Stimulated activated CD4-positive, alpha-beta T cell treated with anti-CD3 and anti-CD28 coated beads, Interleukin-2, amount 100 ng/mL, for 24 hours (primary cell): ENCODE measurements around the gene COL23A1.
"Not testable (repeated sequence)": the region's sequence is repeated elsewhere in the genome, so short reads cannot be mapped to it uniquely, and the experiment has no call there.

Source experiments
- DNase-seq, 2 donors: peaks; one replicate each; pipeline ENCODE4 v3.0.0-alpha.2; 2020

Gene COL23A1

DNA sequence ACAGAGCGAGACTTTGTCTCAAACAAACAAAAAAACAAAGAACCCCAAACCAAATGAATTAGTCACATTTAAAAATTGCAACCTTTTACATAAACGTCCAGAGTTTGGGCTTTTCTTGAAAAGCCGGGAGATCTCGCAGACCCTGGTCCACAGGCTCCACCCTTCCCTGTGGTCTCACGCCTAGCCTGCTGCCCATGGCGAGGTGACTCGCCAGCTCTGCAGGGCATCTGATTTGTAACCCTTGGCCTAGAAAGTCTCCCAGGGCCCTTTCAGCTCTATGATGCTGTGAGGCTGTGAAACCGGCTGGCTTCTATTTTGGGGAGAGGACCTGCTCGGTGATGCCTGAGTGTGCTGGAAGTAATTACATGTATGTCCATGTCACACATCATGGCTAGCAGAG, 312.8 kb downstream of the COL23A1 start:
- no peak for DNase-seq

DNA sequence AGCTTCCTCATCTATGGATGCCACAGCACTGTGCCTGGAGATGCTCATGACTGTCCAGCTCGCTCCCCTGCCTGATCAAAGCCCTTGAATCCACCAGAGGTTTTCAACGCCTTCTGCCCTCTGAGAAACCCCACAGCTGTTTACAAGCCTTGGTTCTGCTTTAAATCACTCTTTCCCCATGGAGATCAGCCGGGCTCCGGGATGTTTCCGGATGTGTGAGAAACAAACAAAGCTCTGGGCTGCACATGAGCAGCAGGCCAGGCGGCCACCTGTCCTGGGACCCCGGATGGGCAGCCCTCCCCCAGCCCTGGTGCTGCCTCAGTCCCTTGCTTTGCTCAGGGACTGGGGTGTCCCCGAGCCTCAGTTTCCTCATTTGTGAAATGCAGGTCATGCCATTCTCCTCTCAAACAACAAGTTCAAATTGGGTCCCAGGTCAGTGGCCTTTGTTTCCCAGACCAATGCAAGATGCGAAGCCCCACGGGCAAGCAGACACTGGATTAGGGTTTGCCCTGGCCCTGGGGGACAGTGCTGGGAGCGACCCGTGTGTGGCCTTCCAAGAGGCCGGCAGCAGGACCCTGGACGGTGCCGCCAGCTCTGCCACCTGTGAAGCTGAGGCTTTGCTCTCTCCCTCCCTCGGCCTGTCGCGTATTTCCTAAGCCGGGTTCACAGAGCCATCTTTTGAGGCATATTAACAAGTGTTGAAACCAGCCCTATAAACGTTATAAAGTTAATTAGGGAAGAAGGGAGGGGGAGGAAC, 315.2 kb downstream of the COL23A1 start:
- DNase-seq, result no peak

DNA sequence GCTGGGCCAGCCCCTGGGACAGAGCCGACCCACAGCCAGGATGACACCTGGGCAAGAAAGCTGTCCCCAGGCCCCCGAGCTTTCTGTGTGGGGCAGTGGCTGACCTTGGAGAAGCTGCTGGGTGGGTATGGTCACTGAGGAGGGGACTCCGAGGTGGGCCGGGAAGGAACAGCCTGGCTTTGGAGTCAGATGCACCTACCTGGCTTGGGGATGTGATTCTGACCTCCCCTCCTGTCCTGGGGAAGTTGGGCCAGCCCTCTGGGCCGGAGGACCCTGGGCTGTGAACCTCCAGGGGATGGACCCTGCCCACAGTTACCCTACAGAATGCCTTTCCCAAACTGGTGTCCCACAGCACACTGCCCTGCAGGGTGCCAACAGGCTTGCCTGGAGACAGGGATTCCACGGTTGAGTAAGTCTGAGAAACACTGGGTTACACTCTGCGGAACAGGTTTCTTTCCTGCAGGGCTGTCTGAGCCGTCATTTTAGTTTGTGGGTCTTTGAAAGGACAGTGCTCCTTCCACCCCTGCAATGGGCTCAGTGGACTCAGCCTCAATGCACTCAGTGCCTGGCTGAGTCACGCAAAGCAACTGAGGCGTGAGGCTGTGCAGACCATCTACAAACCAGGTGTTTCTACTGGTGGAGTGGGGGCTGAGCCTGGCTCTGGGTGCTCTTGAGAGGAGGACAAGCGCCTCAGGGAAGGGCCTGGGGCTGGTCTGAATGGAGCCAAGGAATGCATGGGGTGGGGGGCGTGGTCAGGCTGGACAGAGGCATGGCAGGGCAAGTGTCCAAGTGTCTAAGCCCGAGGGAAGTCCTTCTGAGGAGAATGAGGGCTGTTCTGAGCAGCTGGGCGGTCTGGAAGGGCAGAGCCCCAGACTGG, 316.3 kb downstream of the COL23A1 start:
- no peak for DNase-seq

DNA sequence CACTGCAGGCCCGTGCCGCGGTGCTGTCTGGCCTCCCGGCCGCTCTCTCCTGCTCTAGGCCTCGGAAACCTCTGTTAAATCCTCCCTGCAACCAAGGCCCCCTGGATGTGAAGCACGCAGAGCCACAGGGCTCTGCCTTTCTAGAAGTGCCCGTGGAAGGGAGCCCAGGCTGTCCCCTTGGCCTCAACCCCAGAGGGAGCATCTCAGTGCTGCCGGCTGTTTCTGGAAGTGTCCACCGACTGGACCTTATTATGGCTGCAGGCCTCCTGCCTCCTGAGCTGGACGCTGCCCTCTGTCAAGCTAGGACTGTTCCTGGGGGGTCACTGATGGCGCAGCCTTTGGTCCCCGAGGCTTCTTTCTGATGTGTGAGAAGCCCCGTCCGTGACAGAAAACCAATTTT, 317.2 kb downstream of the COL23A1 start:
- no peak for DNase-seq

- no peak for DNase-seq
Measured at GRCh38 chr5:178272591-178272990, 317.6 kb downstream of the COL23A1 start.

GRCh38 chr5:178271726-178272479, 318.3 kb downstream of the COL23A1 start:
- DNase-seq, result no peak

GRCh38 chr5:178271231-178271630, 319.0 kb downstream of the COL23A1 start:
- no peak for DNase-seq

- no peak for DNase-seq
Measured at GRCh38 chr5:178269499-178269898, 320.7 kb downstream of the COL23A1 start.

- no peak for DNase-seq
Measured at GRCh38 chr5:178267876-178268275, 322.3 kb downstream of the COL23A1 start.

DNA sequence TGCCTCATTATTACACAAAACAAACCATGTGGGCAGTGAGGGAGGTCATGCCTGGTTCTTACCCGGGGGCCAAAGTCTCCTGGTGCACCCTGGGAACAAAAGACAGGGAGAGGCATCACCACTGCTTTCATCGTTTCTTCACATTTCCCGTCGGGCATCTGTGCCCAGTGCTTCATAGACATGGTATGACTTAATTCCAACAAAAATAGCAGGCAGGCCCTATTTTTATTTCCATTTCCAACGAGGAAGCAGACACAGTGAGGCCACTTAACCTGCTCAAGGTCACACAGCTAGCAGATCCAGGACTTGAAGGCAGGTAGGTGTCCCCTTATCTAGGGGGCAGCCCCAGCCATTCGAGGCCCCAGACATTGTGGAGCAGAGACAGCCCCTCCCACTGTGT, 322.9 kb downstream of the COL23A1 start:
- no peak for DNase-seq

DNA sequence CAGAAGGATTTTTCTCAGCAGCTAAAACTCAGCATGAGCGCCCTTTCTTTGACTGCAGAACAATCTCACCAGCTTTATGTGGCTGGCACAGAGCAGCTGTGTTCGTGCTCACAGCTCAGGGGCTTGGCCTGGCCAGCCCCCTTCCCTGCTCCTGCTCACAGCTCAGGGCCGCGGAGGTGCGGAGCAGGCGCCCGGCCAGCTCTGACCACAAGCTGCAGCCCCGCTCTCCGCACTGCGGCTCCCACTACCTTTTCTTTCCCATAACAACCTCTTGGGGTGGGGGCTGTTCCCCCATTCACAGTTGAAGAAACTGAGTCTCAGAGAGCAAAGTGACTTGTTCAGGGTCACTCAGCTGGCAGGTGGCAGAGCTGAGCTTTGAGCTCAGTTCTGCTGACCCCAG, 323.6 kb downstream of the COL23A1 start:
- no peak for DNase-seq

DNA sequence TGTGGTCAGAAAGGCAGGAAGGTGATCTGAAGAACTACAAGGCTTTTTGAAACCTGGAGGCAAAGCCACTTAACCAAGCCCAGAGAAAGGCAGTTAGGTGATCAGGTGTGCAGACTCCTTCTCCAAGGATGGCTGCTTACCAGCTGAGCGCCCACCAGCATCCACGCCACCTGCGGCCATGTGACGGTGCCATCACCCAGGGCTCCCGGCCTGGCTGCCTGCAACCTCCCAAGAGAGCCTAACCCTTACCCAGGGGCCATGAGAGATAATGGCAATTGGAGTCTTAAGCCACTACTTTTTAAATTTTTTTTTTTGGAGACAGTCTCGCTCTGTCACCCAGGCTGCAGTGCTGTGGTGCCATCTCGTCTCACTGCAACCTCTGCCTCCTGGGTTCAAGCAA, 324.4 kb downstream of the COL23A1 start:
- no peak for DNase-seq

DNA sequence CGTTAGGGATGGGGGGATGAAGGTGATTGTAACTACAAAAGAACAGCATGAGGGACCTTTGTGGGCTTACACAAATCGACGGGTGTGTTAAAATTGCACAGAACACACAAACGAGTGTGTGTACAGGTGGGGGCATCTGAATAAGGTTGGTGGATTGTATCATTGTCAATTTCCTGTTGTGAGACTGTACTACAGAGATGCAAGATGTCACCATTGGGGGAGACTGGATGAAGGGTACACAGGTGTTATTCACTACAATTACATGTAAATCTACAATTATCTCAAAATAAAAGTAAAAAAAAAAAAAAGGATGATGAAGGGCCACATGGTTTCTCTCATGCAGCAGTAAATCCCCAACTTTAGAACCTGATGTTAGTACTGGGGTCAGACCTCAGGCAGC, 326.1 kb downstream of the COL23A1 start:
- no peak for DNase-seq

- no peak for DNase-seq
Measured at GRCh38 chr5:178261666-178262600, 328.3 kb downstream of the COL23A1 start.

DNA sequence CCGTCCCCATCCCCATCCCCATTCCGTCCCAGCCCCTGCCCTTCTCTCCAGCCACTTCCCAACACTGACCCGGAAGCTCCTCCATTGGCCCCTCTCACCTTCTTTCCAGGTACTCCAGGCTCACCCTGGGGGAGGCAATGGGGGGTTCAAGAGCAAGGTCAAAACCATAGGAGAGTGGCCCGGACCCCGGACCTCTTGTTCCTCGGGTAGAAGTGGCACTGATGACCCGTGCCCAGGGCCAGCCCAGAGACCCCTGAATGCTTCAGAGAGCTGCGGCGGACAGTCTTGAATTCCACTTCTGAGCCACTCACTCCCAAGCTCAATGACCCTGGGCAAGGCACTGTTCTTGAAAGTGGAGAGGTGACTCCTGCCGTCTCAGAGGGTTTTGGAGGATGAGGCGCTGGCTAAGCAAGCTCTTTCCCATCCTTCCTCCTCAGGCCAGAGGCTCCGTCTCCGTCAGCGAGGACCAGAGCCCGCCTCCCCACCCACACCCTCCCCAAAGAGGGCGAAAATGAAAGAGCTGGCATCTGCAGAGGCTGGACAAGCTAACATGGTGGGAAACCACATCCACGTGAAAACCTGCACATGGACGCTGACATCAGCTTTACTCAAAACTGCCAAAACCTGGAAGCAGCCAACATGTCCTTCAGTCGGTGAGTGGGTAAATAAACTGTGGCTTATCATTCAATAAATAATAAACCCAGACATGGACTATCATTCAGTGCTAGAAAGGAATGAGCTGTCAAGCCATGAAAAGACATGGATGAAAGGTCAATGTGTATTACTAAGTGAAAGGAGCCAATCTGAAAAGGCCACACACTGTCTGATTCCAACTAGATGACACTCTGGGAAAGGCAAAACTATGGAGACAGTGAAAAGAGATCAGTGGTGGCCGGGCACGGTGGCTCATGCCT, 330.3 kb downstream of the COL23A1 start:
- no peak for DNase-seq

GRCh38 chr5:178257650-178258049, 332.5 kb downstream of the COL23A1 start:
- no peak for DNase-seq

DNA sequence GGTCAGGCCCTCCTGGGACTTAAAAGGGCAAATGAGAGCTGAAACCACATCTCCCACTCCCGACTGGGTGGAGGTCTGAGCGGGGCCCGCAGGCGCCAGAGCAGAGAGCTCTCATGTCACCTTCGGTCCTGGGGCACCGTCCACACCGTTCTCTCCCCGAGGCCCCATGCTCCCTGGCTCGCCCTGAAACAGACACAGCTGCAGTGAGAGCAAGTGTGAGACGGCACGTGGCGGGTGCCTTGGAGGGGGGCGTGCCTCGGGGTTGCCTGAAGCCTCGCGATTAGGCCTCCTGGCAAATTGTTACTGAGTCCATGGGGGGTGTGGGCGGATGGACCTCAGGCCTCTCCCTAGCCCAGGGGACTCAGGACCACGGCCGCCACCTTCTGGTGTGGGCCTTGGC, 333.4 kb downstream of the COL23A1 start:
- no peak for DNase-seq

GRCh38 chr5:178253632-178254031, 336.6 kb downstream of the COL23A1 start:
- DNase-seq, result not testable (repeated sequence)

DNA sequence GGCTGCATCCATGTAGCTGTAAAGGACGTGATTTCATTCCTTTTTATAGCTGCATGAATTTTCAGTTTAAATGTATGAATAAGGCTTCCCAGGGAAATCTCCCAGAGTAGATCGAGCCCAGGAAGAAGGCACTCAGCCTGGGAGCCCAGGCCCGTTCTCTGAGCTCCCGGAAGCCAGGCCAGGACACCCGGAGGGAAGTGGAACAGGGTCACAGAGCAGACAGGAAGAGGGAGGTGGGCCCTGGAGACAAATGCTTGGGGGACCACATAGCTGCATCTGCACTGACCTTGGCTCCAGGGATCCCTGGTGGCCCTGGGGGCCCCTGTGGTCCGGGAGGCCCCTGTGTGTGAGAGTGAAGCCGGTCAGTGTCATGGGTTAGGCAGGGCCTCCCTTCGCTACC, 337.9 kb downstream of the COL23A1 start:
- DNase-seq, result no peak

GRCh38 chr5:178250263-178250662, 339.9 kb downstream of the COL23A1 start:
- no peak for DNase-seq
